Mucosa of descending colon (tissue), 3 donors: ENCODE data around the gene TMEM167A. TPM values are rescaled to one million over a fixed set of nuclear protein-coding genes. Genes with fewer than 3 reads are reported as not detected.

Source experiments
- ATAC-seq: fragments of 200-7000 bp; cut with Tn5 transposase; one replicate; pipeline ENCODE4 v1.9.1; 2020; ENCODE audit warnings: mild to moderate bottlenecking, moderate library complexity
- DNase-seq, 3 donors: peaks; one replicate each; pipeline ENCODE4 v3.0.0-alpha.2; 2020
- H3K36me3 ChIP-seq: fragments of 200-600 bp; one replicate; pipeline ENCODE4 v1.8.0; 2021; ENCODE audit warnings: low read depth, mild to moderate bottlenecking
- H3K4me1 ChIP-seq: fragments of 200-600 bp; one replicate; pipeline ENCODE4 v1.8.0; 2021; ENCODE audit warnings: low read depth, mild to moderate bottlenecking
- H3K4me3 ChIP-seq: fragments of 200-600 bp; one replicate; pipeline ENCODE4 v1.8.0; 2021; ENCODE audit warnings: mild to moderate bottlenecking
- H3K9me3 ChIP-seq: fragments of 200-600 bp; one replicate; pipeline ENCODE4 v1.8.0; 2021; ENCODE audit warnings: mild to moderate bottlenecking
- intact Hi-C, 2 donors: fragments of 100-400 bp; cut with DNase I in 1 of 2; cut with micrococcal nuclease in 1 of 2; formaldehyde crosslinking; loops; one replicate each; pipeline versions ENCODE4 v1.11.0 to v1.11.1; 2022; cut with DNase I, micrococcal nuclease
- total RNA-seq, 3 donors: library from RNA; stranded (reverse); fragmentation: NEBNext Ultra II Directional in 2 of 3; extraction: Animal tissue kit (Norgen Biotek cat#: 25700) in 2 of 3; gene quantifications; one replicate each; pipeline versions ENCODE4 v1.2.1 to v1.2.4, GENCODE V29; 2021 to 2023
- TF ChIP-seq, protein P1 (sequence below): fragments of 200-600 bp; IDR thresholded peaks from one replicate; pipeline ENCODE4 v1.8.0; 2022; ENCODE audit warnings: antibody characterized with exemption, mild to moderate bottlenecking
- donor health status: DM: no; HTN: no; CAD: no; lungs with moderate emphysema.
- donor health status: DM: no; HTN: no; CAD: no.
- donor health status: DM: no; HTN: yes; CAD: no.

The TMEM167A gene
- total RNA-seq, 3 donors from 2014 or later, result 59.9 to 75.1 (median 62.6) TPM

DNA sequence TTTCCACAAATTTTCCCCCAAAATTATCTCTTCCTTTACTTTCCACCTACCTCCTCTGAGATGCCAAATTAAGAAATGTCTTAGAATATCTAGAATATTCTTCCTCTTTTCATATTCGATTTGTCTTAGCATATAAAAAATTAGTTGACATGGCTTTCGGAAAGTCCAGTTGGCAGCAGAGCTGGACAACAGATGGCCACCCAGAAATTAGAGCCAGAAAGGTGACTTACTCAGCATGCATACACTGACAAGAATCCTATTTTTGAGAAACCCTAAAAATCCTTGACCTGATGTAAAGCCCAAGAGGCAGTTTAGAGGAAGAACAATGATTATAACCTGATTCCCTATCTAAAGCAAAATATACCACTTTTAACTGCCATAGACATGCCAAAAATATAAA lies 22.0 kb downstream of the TMEM167A start:
- ATAC-seq, result no peak
- no peaks in the 10 kb centered on the region for H3K9me3 ChIP-seq
- TF ChIP-seq, protein P1, sequence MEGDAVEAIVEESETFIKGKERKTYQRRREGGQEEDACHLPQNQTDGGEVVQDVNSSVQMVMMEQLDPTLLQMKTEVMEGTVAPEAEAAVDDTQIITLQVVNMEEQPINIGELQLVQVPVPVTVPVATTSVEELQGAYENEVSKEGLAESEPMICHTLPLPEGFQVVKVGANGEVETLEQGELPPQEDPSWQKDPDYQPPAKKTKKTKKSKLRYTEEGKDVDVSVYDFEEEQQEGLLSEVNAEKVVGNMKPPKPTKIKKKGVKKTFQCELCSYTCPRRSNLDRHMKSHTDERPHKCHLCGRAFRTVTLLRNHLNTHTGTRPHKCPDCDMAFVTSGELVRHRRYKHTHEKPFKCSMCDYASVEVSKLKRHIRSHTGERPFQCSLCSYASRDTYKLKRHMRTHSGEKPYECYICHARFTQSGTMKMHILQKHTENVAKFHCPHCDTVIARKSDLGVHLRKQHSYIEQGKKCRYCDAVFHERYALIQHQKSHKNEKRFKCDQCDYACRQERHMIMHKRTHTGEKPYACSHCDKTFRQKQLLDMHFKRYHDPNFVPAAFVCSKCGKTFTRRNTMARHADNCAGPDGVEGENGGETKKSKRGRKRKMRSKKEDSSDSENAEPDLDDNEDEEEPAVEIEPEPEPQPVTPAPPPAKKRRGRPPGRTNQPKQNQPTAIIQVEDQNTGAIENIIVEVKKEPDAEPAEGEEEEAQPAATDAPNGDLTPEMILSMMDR, result no peak
- H3K4me3 ChIP-seq, result no peak overlapping the region
- no peaks in the 10 kb centered on the region for H3K4me1 ChIP-seq
- intact Hi-C loops, result no loop called here
- H3K36me3 ChIP-seq, result no peaks in the 10 kb centered on the region
- no peak for DNase-seq

DNA sequence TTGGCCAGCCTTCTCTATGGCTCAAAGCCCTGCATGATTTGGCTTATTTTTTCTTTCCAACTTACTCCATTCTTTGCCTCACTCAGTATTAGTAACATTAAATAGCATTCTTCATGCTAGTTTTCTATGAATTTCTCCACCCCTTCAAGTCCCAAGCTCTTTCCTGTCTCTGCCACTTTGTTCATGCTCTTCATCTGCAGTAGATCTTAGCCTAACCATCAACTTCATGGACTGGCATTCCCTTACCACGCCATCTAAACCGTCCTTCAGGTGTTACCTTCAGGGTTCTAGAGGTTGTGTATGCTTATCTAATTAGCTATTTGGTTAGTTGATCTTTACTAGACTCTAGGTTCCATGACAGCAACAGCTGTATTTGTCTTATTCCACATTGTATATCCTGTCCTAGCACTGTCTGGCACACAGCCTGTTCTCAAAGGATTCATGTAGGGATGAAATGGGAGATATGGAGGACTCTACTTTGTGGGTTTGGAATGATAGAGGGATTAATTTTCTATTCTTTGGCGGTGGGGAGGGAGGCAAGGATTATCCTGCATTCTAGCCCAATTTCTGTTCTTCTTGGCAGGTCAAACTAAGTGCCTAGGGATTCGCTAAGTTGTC lies 26.4 kb downstream of the TMEM167A start:
- intact Hi-C loops, result no loop called here
- Histone ChIP-seq H3K4me3 (no peak overlapping the region), H3K4me1 (no peaks in the 10 kb centered on the region), H3K9me3 (no peaks in the 10 kb centered on the region), H3K36me3 (no peaks in the 10 kb centered on the region)
- DNase-seq (no peak), ATAC-seq (no peak)
- TF ChIP-seq, protein P1, result no peak

GRCh38 chr5:83049370-83049885 lies 27.8 kb downstream of the TMEM167A start:
- DNase-seq, result no peak
- no peak overlapping the region for H3K4me3 ChIP-seq
- H3K36me3 ChIP-seq, result no peaks in the 10 kb centered on the region
- no peaks in the 10 kb centered on the region for H3K4me1 ChIP-seq
- intact Hi-C loops, result no loop called here
- ATAC-seq, result no peak
- H3K9me3 ChIP-seq, result no peaks in the 10 kb centered on the region
- TF ChIP-seq, protein P1, result no peak

- no peak overlapping the region for H3K4me3 ChIP-seq
- TF ChIP-seq, protein P1, result no peak
- H3K4me1 ChIP-seq, result no peaks in the 10 kb centered on the region
- H3K36me3 ChIP-seq, result no peaks in the 10 kb centered on the region
- intact Hi-C loops, result no loop called here
- DNase-seq, result no peak
- ATAC-seq, result no peak
- no peaks in the 10 kb centered on the region for H3K9me3 ChIP-seq
These were observed 28.4 kb downstream of the TMEM167A start for GRCh38 chr5:83048811-83049210.

GRCh38 chr5:83048277-83048676 lies 28.9 kb downstream of the TMEM167A start:
- ATAC-seq, result no peak
- Histone ChIP-seq H3K36me3 (no peaks in the 10 kb centered on the region), H3K4me1 (no peaks in the 10 kb centered on the region), H3K9me3 (no peaks in the 10 kb centered on the region), H3K4me3 (no peak overlapping the region)
- no peak for DNase-seq
- TF ChIP-seq, protein P1, result no peak
- intact Hi-C loops, result no loop called here
